H1 (cell line): ENCODE data around the gene CDH15.

Experiments used
- EGR1 ChIP-seq: IDR thresholded peaks from 2 replicates; pipeline ENCODE4 v1.6.1; 2011; ENCODE audit warnings: low read depth, low read length, borderline replicate concordance
- EZH2 ChIP-seq: fragments of 200-600 bp; sonication (generic); IDR thresholded peaks from 2 replicates; pipeline ENCODE4 v1.7.1; 2012; ENCODE audit warnings: low read depth, mild to moderate bottlenecking, moderate library complexity, low read length, inconsistent platforms; ENCODE audit not compliant: severe bottlenecking
- POLR2A ChIP-seq, 2 experiments: IDR thresholded peaks; 1 replicate in 1 of 2; 2 replicates in 1 of 2; pipeline ENCODE4 v1.6.1; 2011; ENCODE audit warnings: low read depth in 2 of 2, low read length in 2 of 2, mild to moderate bottlenecking in 2 of 2; ENCODE audit errors: control extremely low read depth in 1 of 2
- TF ChIP-seq, protein P1 (sequence below), 3 experiments: IDR thresholded peaks; 1 replicate in 2 of 3; 2 replicates in 1 of 3; pipeline versions ENCODE4 v1.5.1 to v1.6.1; 2011; ENCODE audit warnings: low read length in 3 of 3, mild to moderate bottlenecking in 3 of 3, inconsistent platforms in 2 of 3, low read depth in 1 of 3, moderate library complexity in 1 of 3; ENCODE audit not compliant: insufficient read depth in 1 of 3; ENCODE audit errors: control extremely low read depth in 1 of 3

DNA sequence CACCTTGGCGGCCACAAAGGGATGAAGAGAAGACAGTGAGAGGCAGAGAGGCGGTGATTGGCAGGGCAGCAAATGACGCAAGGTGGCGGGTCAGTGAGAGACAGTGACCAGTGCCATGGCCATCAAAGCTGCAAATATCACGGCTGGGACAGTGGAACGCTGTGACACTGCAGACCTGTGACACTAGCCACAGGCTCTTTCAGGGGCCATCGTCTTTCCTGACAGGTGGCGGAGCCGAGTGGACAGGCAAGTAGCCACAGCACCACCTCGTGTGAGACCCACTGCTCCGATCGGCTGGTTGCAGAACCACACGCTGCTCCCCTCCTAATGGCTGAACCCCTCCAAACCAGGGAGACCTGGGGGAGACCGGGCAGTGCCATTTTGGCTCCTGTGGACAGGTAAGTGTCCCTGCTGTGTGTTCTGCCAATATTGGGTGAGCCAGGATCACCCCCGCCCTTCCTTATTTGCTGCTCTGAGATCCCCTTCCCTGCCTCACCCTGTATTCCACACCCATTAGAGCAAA, 38.0 kb downstream of the CDH15 start:
- TF ChIP-seq, protein P1, sequence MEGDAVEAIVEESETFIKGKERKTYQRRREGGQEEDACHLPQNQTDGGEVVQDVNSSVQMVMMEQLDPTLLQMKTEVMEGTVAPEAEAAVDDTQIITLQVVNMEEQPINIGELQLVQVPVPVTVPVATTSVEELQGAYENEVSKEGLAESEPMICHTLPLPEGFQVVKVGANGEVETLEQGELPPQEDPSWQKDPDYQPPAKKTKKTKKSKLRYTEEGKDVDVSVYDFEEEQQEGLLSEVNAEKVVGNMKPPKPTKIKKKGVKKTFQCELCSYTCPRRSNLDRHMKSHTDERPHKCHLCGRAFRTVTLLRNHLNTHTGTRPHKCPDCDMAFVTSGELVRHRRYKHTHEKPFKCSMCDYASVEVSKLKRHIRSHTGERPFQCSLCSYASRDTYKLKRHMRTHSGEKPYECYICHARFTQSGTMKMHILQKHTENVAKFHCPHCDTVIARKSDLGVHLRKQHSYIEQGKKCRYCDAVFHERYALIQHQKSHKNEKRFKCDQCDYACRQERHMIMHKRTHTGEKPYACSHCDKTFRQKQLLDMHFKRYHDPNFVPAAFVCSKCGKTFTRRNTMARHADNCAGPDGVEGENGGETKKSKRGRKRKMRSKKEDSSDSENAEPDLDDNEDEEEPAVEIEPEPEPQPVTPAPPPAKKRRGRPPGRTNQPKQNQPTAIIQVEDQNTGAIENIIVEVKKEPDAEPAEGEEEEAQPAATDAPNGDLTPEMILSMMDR (IDR thresholded peaks at IDR 0.05; ENCODE audit: control extremely low read depth in 1 of 3, insufficient read depth in 1 of 3, low read depth in 1 of 3, low read length in 3 of 3), result no peak
- TF ChIP-seq EGR1, result no peak
- no peak for TF ChIP-seq EZH2
- TF ChIP-seq POLR2A (IDR thresholded peaks at IDR 0.05; ENCODE audit: control extremely low read depth in 1 of 2, low read depth in 2 of 2, low read length in 2 of 2), result no peak
